ENCODE data around the gene CA9. TPM values are rescaled to one million over a fixed set of nuclear protein-coding genes. Genes with fewer than 3 reads are reported as not detected.

CA9 gene
- total RNA-seq, 2 experiments from 2014 or later = not detected

GRCh38 chr9:35697486-35697885 is 23.8 kb downstream of the CA9 start:
- ATAC-seq (ENCODE audit: poor library complexity) = no peak
- H3K27ac ChIP-seq (ENCODE audit: low read depth in 1 of 2, low read length in 2 of 2) = no peak overlapping the region
- TF ChIP-seq CTCF (IDR thresholded peaks at IDR 0.05) = no peak
- ChIA-PET POLR2A (interaction anchor here (0.5 to 2.8 kb wide), 4 partner anchors 31 to 65 kb away, joined by 4 to 24 read pairs (median 13); partner anchors contain the start of genes CCDC107 and RMRP), CTCF (interaction anchor here (0.9 to 3.3 kb wide), 9 partner anchors 10 to 94 kb away, joined by 3 to 32 read pairs (median 14); partner anchors contain the start of genes CCDC107, RMRP and TLN1)
- DNase-seq = no peak
- intact Hi-C loops (cut with DNase I, micrococcal nuclease) = loop anchor here (2.0 kb wide), 5 partner anchors 29 to 93 kb away; partner anchors contain the start of genes CCDC107 (in 2 of the 2), RMRP (in 2 of the 2) and TESK1 (in 1 of the 2)
- Mint-ChIP-seq H3K36me3 (ENCODE audit: low read depth) (no peaks in the 10 kb centered on the region), H3K27ac (no peak overlapping the region), H3K9me3 (no peaks in the 10 kb centered on the region), H3K4me1 (ENCODE audit: low read depth) (peaks cover 13% of the 10 kb centered on the region), H3K27me3 (no peaks in the 10 kb centered on the region), H3K4me3 (no peak overlapping the region)
- H3K36me3 ChIP-seq (ENCODE audit: insufficient read depth, low read length) = peaks cover 58% of the 10 kb centered on the region
- no peaks in the 10 kb centered on the region for H3K9me3 ChIP-seq (ENCODE audit: control insufficient read depth in 1 of 2, insufficient read depth in 1 of 2, low read length in 2 of 2)
- H3K4me3 ChIP-seq (ENCODE audit: low read length) = no peak overlapping the region
- H3K27me3 ChIP-seq (ENCODE audit: control insufficient read depth in 1 of 2, insufficient read depth in 2 of 2, low read length in 2 of 2) = no peaks in the 10 kb centered on the region
- H3K4me1 ChIP-seq (ENCODE audit: insufficient read depth, low read length) = peaks cover 8% of the 10 kb centered on the region

- POLR2A ChIA-PET = interaction anchor here (0.6 kb wide), 1 partner anchor 51 kb away, joined by 3 read pairs; no protein-coding TSS in a partner anchor
- Histone ChIP-seq H3K4me3 (ENCODE audit: low read length) (no peak overlapping the region), H3K4me1 (ENCODE audit: insufficient read depth, low read length) (peaks cover 8% of the 10 kb centered on the region), H3K27ac (ENCODE audit: low read depth in 1 of 2, low read length in 2 of 2) (no peak overlapping the region), H3K27me3 (ENCODE audit: control insufficient read depth in 1 of 2, insufficient read depth in 2 of 2, low read length in 2 of 2) (no peaks in the 10 kb centered on the region), H3K36me3 (ENCODE audit: insufficient read depth, low read length) (peaks cover 65% of the 10 kb centered on the region), H3K9me3 (ENCODE audit: control insufficient read depth in 1 of 2, insufficient read depth in 1 of 2, low read length in 2 of 2) (no peaks in the 10 kb centered on the region)
- no peaks in the 10 kb centered on the region for H3K36me3 Mint-ChIP-seq (ENCODE audit: low read depth)
- no peak overlapping the region for H3K27ac Mint-ChIP-seq
- ATAC-seq (ENCODE audit: poor library complexity) (no peak), DNase-seq (no peak)
- H3K9me3 Mint-ChIP-seq = no peaks in the 10 kb centered on the region
- TF ChIP-seq CTCF (IDR thresholded peaks at IDR 0.05) = no peak
- no peaks in the 10 kb centered on the region for H3K27me3 Mint-ChIP-seq
- no peak overlapping the region for H3K4me3 Mint-ChIP-seq
- CTCF ChIA-PET = interaction anchor here (1.0 to 3.3 kb wide), 4 partner anchors 10 to 95 kb away, joined by 5 to 32 read pairs (median 20); partner anchors contain the start of gene TLN1
- intact Hi-C loops (cut with DNase I, micrococcal nuclease) = no loop called here
- H3K4me1 Mint-ChIP-seq (ENCODE audit: low read depth) = peaks cover 13% of the 10 kb centered on the region
Measured at GRCh38 chr9:35698231-35698630, 24.5 kb downstream of the CA9 start.

- Histone ChIP-seq H3K36me3 (ENCODE audit: insufficient read depth, low read length) (peaks cover 83% of the 10 kb centered on the region), H3K27me3 (ENCODE audit: control insufficient read depth in 1 of 2, insufficient read depth in 2 of 2, low read length in 2 of 2) (no peaks in the 10 kb centered on the region), H3K9me3 (ENCODE audit: control insufficient read depth in 1 of 2, insufficient read depth in 1 of 2, low read length in 2 of 2) (no peaks in the 10 kb centered on the region), H3K27ac (ENCODE audit: low read depth in 1 of 2, low read length in 2 of 2) (no peak overlapping the region), H3K4me3 (ENCODE audit: low read length) (no peak overlapping the region), H3K4me1 (ENCODE audit: insufficient read depth, low read length) (peaks cover 8% of the 10 kb centered on the region)
- peaks cover 13% of the 10 kb centered on the region for H3K4me1 Mint-ChIP-seq (ENCODE audit: low read depth)
- TF ChIP-seq CTCF (IDR thresholded peaks at IDR 0.05) = no peak
- CTCF ChIA-PET = no interaction called here
- intact Hi-C loops (cut with DNase I, micrococcal nuclease) = no loop called here
- H3K27ac Mint-ChIP-seq = no peak overlapping the region
- POLR2A ChIA-PET = interaction anchor here (1.3 kb wide), 1 partner anchor 54 kb away, joined by 4 read pairs; no protein-coding TSS in a partner anchor
- H3K36me3 Mint-ChIP-seq (ENCODE audit: low read depth) = no peaks in the 10 kb centered on the region
- H3K9me3 Mint-ChIP-seq = no peaks in the 10 kb centered on the region
- no peak overlapping the region for H3K4me3 Mint-ChIP-seq
- no peaks in the 10 kb centered on the region for H3K27me3 Mint-ChIP-seq
- ATAC-seq (ENCODE audit: poor library complexity) = no peak
- DNase-seq = no peak
Measured at GRCh38 chr9:35700031-35700430, 26.3 kb downstream of the CA9 start.
